ENCODE results near the gene CTRL. TPM values are rescaled to one million over a fixed set of nuclear protein-coding genes. Genes with fewer than 3 reads are reported as not detected.

CTRL gene
- polyA plus RNA-seq, 3 donors, result 0.69 to 17.4 (median 1.6) TPM

GRCh38 chr16:67914758-67915495 is 16.7 kb downstream of the CTRL start:
- Histone ChIP-seq H3K27ac (ENCODE audit: low read depth in 1 of 2, low read length in 2 of 2) (no peak overlapping the region), H3K4me2 (replicated peaks; ENCODE audit: extremely low read depth, low read length, poor library complexity, severe bottlenecking) (no peak overlapping the region), H3K27me3 (ENCODE audit: control insufficient read depth in 2 of 2, insufficient read depth in 2 of 2, low read length in 2 of 2) (no peaks in the 10 kb centered on the region), H3K4me3 (replicated peaks in 1 of 3; ENCODE audit: low read depth in 2 of 3, low read length in 3 of 3) (no peak overlapping the region), H3K79me2 (ENCODE audit: insufficient read depth, low read length) (peaks cover 43% of the 10 kb centered on the region), H3K9ac (ENCODE audit: insufficient read depth, low read length, poor library complexity, severe bottlenecking) (no peak overlapping the region), H4K20me1 (ENCODE audit: insufficient read depth, low read length) (peaks cover 80% of the 10 kb centered on the region), H3K36me3 (replicated peaks in 1 of 2; ENCODE audit: control insufficient read depth in 1 of 2, insufficient read depth in 2 of 2, low read length in 2 of 2) (peaks cover 51 to 79% of the 10 kb centered on the region in 2 donors), H3K9me3 (replicated peaks in 1 of 2; ENCODE audit: control insufficient read depth in 1 of 2, insufficient read depth in 1 of 2, low read length in 2 of 2) (no peaks in the 10 kb centered on the region), H3K4me1 (ENCODE audit: control insufficient read depth in 1 of 2, insufficient read depth in 2 of 2, low read length in 2 of 2) (no peaks in the 10 kb centered on the region), H2AFZ (ENCODE audit: insufficient read depth, low read depth, low read length, poor library complexity, severe bottlenecking) (no peak overlapping the region)
- no peak for DNase-seq
- H3K4me1 Mint-ChIP-seq, result peaks cover 6% of the 10 kb centered on the region
- no peak for TF ChIP-seq CTCF (IDR thresholded peaks at IDR 0.05)
- 94% methylated on average over 5 of the region's 7 CpGs for WGBS (ENCODE audit: insufficient coverage)
- peaks cover 65 to 83% of the 10 kb centered on the region in 2 donors for H3K36me3 Mint-ChIP-seq
- H3K27me3 Mint-ChIP-seq (ENCODE audit: low read depth in 3 of 3), result no peaks in the 10 kb centered on the region
- intact Hi-C loops (cut with micrococcal nuclease), result no loop called here
- no peaks in the 10 kb centered on the region for H3K9me3 Mint-ChIP-seq
- no peak overlapping the region for H3K4me3 Mint-ChIP-seq
- peak overlapping the region in 5 of 7 donors; percentile 10 to 51 (median 21) for H3K27ac Mint-ChIP-seq

- Histone ChIP-seq H3K36me3 (replicated peaks in 1 of 2; ENCODE audit: control insufficient read depth in 1 of 2, insufficient read depth in 2 of 2, low read length in 2 of 2) (peaks cover 37 to 50% of the 10 kb centered on the region in 2 donors), H3K9me3 (replicated peaks in 1 of 2; ENCODE audit: control insufficient read depth in 1 of 2, insufficient read depth in 1 of 2, low read length in 2 of 2) (no peaks in the 10 kb centered on the region), H3K4me3 (replicated peaks in 1 of 3; ENCODE audit: low read depth in 2 of 3, low read length in 3 of 3) (no peak overlapping the region), H3K79me2 (ENCODE audit: insufficient read depth, low read length) (peaks cover 3% of the 10 kb centered on the region), H4K20me1 (ENCODE audit: insufficient read depth, low read length) (peaks cover 54% of the 10 kb centered on the region), H3K9ac (ENCODE audit: insufficient read depth, low read length, poor library complexity, severe bottlenecking) (no peak overlapping the region), H2AFZ (ENCODE audit: insufficient read depth, low read depth, low read length, poor library complexity, severe bottlenecking) (no peak overlapping the region), H3K4me1 (ENCODE audit: control insufficient read depth in 1 of 2, insufficient read depth in 2 of 2, low read length in 2 of 2) (no peaks in the 10 kb centered on the region), H3K27me3 (ENCODE audit: control insufficient read depth in 2 of 2, insufficient read depth in 2 of 2, low read length in 2 of 2) (no peaks in the 10 kb centered on the region), H3K27ac (ENCODE audit: low read depth in 1 of 2, low read length in 2 of 2) (no peak overlapping the region), H3K4me2 (replicated peaks; ENCODE audit: extremely low read depth, low read length, poor library complexity, severe bottlenecking) (no peak overlapping the region)
- Mint-ChIP-seq H3K27me3 (ENCODE audit: low read depth in 3 of 3) (peaks cover 0 to 2% (median 0%) of the 10 kb centered on the region in 3 donors), H3K36me3 (peaks cover 41 to 61% of the 10 kb centered on the region in 2 donors), H3K4me3 (no peak overlapping the region), H3K4me1 (peaks cover 2% of the 10 kb centered on the region), H3K27ac (peak overlapping the region in 1 of 7 donors; percentile 16), H3K9me3 (peaks cover 0 to 3% (median 0%) of the 10 kb centered on the region in 7 donors)
- TF ChIP-seq CTCF (IDR thresholded peaks at IDR 0.05), result no peak
- intact Hi-C loops (cut with micrococcal nuclease), result no loop called here
- 50% methylated on average over 2 of the region's 2 CpGs for WGBS (ENCODE audit: insufficient coverage)
- no peak for DNase-seq
These were observed 21.5 kb downstream of the CTRL start for GRCh38 chr16:67910158-67910557.

Measured in CD14-positive monocyte (primary cell).